ENCODE measurements around the gene RIT1. TPM values are rescaled to one million over a fixed set of nuclear protein-coding genes. Genes with fewer than 3 reads are reported as not detected.

The RIT1 gene
- total RNA-seq, 1 experiment from 2014 or later = 27.2 TPM

DNA sequence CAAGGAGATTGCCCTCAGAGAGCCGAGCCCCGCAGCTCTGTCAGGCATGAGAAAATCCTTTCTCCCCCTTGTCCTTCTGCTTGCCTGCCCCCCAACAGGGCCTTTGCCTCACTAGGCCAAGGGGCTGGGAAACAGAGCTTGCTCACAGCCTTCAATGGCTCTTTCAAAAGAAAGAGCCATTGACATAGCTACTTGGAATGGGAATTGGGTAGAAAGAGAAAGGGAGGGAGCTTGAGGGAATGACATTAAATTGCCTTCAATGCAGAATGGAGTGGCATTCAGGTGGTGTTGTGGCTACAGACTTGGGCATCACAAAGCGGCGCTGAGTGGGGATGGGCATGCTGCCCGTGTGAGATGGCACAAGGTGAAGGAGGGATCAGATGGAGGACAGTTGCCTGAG, 38.6 kb downstream of the RIT1 start:
- ChIA-PET CTCF (interaction anchor here (1.1 kb wide), 1 partner anchor 117 kb away, joined by 3 read pairs; no protein-coding TSS in a partner anchor), POLR2A (no interaction called here)
- Mint-ChIP-seq H3K27me3 (ENCODE audit: low read depth) (no peaks in the 10 kb centered on the region), H3K4me3 (no peak overlapping the region), H3K4me1 (no peaks in the 10 kb centered on the region), H3K27ac (no peak overlapping the region), H3K36me3 (no peaks in the 10 kb centered on the region), H3K9me3 (no peaks in the 10 kb centered on the region)
- DNase-seq (ENCODE audit: low spot score) (no peak), ATAC-seq (no peak)
- TF ChIP-seq, protein P1, sequence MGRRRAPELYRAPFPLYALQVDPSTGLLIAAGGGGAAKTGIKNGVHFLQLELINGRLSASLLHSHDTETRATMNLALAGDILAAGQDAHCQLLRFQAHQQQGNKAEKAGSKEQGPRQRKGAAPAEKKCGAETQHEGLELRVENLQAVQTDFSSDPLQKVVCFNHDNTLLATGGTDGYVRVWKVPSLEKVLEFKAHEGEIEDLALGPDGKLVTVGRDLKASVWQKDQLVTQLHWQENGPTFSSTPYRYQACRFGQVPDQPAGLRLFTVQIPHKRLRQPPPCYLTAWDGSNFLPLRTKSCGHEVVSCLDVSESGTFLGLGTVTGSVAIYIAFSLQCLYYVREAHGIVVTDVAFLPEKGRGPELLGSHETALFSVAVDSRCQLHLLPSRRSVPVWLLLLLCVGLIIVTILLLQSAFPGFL (CRISPR knock-in tag; IDR thresholded peaks at IDR 0.05; ENCODE audit: borderline replicate concordance) = no peak
- TF ChIP-seq, protein P2, sequence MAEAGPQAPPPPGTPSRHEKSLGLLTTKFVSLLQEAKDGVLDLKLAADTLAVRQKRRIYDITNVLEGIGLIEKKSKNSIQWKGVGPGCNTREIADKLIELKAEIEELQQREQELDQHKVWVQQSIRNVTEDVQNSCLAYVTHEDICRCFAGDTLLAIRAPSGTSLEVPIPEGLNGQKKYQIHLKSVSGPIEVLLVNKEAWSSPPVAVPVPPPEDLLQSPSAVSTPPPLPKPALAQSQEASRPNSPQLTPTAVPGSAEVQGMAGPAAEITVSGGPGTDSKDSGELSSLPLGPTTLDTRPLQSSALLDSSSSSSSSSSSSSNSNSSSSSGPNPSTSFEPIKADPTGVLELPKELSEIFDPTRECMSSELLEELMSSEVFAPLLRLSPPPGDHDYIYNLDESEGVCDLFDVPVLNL (CRISPR knock-in tag; IDR thresholded peaks at IDR 0.05; ENCODE audit: borderline replicate concordance, low read depth) = no peak
- TF ChIP-seq NR2C2 (CRISPR knock-in tag; IDR thresholded peaks at IDR 0.05) (no peak), ELF4 (CRISPR knock-in tag; IDR thresholded peaks at IDR 0.05; ENCODE audit: low read depth) (no peak), CREB1 (CRISPR knock-in tag; IDR thresholded peaks at IDR 0.05) (no peak), NFATC4 (CRISPR knock-in tag; IDR thresholded peaks at IDR 0.05) (no peak), RORB (CRISPR knock-in tag; IDR thresholded peaks at IDR 0.05) (no peak), NR3C1 (CRISPR knock-in tag; conservative IDR thresholded peaks at IDR 0.05; ENCODE audit: low read depth) (no peak), CBFB (CRISPR knock-in tag; IDR thresholded peaks at IDR 0.05; ENCODE audit: low read depth) (no peak), NFYB (CRISPR knock-in tag; conservative IDR thresholded peaks at IDR 0.05; ENCODE audit: low read depth) (no peak)
- TF ChIP-seq, protein P3, sequence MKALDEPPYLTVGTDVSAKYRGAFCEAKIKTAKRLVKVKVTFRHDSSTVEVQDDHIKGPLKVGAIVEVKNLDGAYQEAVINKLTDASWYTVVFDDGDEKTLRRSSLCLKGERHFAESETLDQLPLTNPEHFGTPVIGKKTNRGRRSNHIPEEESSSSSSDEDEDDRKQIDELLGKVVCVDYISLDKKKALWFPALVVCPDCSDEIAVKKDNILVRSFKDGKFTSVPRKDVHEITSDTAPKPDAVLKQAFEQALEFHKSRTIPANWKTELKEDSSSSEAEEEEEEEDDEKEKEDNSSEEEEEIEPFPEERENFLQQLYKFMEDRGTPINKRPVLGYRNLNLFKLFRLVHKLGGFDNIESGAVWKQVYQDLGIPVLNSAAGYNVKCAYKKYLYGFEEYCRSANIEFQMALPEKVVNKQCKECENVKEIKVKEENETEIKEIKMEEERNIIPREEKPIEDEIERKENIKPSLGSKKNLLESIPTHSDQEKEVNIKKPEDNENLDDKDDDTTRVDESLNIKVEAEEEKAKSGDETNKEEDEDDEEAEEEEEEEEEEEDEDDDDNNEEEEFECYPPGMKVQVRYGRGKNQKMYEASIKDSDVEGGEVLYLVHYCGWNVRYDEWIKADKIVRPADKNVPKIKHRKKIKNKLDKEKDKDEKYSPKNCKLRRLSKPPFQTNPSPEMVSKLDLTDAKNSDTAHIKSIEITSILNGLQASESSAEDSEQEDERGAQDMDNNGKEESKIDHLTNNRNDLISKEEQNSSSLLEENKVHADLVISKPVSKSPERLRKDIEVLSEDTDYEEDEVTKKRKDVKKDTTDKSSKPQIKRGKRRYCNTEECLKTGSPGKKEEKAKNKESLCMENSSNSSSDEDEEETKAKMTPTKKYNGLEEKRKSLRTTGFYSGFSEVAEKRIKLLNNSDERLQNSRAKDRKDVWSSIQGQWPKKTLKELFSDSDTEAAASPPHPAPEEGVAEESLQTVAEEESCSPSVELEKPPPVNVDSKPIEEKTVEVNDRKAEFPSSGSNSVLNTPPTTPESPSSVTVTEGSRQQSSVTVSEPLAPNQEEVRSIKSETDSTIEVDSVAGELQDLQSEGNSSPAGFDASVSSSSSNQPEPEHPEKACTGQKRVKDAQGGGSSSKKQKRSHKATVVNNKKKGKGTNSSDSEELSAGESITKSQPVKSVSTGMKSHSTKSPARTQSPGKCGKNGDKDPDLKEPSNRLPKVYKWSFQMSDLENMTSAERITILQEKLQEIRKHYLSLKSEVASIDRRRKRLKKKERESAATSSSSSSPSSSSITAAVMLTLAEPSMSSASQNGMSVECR (CRISPR knock-in tag; IDR thresholded peaks at IDR 0.05; ENCODE audit: borderline replicate concordance) = no peak
- TF ChIP-seq, protein P4, sequence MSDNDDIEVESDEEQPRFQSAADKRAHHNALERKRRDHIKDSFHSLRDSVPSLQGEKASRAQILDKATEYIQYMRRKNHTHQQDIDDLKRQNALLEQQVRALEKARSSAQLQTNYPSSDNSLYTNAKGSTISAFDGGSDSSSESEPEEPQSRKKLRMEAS (CRISPR knock-in tag; IDR thresholded peaks at IDR 0.05) = no peak
- TF ChIP-seq, protein P5, sequence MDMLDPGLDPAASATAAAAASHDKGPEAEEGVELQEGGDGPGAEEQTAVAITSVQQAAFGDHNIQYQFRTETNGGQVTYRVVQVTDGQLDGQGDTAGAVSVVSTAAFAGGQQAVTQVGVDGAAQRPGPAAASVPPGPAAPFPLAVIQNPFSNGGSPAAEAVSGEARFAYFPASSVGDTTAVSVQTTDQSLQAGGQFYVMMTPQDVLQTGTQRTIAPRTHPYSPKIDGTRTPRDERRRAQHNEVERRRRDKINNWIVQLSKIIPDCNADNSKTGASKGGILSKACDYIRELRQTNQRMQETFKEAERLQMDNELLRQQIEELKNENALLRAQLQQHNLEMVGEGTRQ (CRISPR knock-in tag; IDR thresholded peaks at IDR 0.05) = no peak
- TF ChIP-seq, protein P6, sequence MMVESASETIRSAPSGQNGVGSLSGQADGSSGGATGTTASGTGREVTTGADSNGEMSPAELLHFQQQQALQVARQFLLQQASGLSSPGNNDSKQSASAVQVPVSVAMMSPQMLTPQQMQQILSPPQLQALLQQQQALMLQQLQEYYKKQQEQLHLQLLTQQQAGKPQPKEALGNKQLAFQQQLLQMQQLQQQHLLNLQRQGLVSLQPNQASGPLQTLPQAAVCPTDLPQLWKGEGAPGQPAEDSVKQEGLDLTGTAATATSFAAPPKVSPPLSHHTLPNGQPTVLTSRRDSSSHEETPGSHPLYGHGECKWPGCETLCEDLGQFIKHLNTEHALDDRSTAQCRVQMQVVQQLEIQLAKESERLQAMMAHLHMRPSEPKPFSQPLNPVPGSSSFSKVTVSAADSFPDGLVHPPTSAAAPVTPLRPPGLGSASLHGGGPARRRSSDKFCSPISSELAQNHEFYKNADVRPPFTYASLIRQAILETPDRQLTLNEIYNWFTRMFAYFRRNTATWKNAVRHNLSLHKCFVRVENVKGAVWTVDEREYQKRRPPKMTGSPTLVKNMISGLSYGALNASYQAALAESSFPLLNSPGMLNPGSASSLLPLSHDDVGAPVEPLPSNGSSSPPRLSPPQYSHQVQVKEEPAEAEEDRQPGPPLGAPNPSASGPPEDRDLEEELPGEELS (CRISPR knock-in tag; IDR thresholded peaks at IDR 0.05) = no peak

DNA sequence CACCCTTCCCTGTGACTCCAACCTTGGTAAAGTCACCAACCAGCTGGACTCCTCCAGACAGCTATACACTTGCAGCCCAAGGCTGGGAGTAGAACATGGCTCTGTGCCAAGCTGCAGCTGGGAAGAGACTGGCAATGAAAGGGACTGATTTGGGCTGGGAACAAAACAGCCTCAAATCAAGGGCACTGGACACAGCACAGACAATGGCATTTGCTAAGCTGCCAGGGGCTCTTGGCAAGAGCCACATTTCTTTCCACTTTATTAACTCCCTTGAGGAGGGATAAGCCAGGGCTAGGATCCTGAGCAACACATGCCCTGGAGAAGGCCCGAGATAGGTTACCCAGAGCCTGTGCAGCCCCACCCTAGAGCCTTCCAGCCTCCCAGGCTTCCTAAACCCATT, 39.8 kb downstream of the RIT1 start:
- no peaks in the 10 kb centered on the region for H3K9me3 Mint-ChIP-seq
- no peak overlapping the region for H3K27ac Mint-ChIP-seq
- no peaks in the 10 kb centered on the region for H3K27me3 Mint-ChIP-seq (ENCODE audit: low read depth)
- CTCF ChIA-PET = no interaction called here
- POLR2A ChIA-PET = no interaction called here
- DNase-seq (ENCODE audit: low spot score) (no peak), ATAC-seq (no peak)
- no peak overlapping the region for H3K4me3 Mint-ChIP-seq
- H3K4me1 Mint-ChIP-seq = no peaks in the 10 kb centered on the region
- H3K36me3 Mint-ChIP-seq = no peaks in the 10 kb centered on the region
- TF ChIP-seq NFE2L1 (CRISPR knock-in tag; IDR thresholded peaks at IDR 0.05) = no peak
- TF ChIP-seq SMAD3 (CRISPR knock-in tag; IDR thresholded peaks at IDR 0.05; ENCODE audit: borderline replicate concordance) = no peak
- no peak for TF ChIP-seq RELA (CRISPR knock-in tag; IDR thresholded peaks at IDR 0.05; ENCODE audit: borderline replicate concordance)
- TF ChIP-seq HMGA2 (CRISPR knock-in tag; IDR thresholded peaks at IDR 0.05) = no peak
- no peak for TF ChIP-seq KAT7 (CRISPR knock-in tag; IDR thresholded peaks at IDR 0.05; ENCODE audit: borderline replicate concordance)
- TF ChIP-seq EMX1 (CRISPR knock-in tag; IDR thresholded peaks at IDR 0.05) = no peak
- TF ChIP-seq TCF7 (CRISPR knock-in tag; IDR thresholded peaks at IDR 0.05; ENCODE audit: low read depth) = no peak

Measured in WTC11 (cell line).